HG02938 (cell line): Measurements from ENCODE around the gene GGT7.
A peak's percentile ranks its signal among the peaks of the same experiment; 100 is the strongest.
"Not testable (repeated sequence)": the region's sequence is repeated elsewhere in the genome, so short reads cannot be mapped to it uniquely, and the experiment has no call there.

Experiments
- ATAC-seq: cut with Tn5 transposase; IDR thresholded peaks from one replicate; pipeline ENCODE4 v1.9.1; 2021; ENCODE audit warnings: mild to moderate bottlenecking, moderate library complexity; ENCODE audit not compliant: unreplicated experiment

The GGT7 gene

DNA sequence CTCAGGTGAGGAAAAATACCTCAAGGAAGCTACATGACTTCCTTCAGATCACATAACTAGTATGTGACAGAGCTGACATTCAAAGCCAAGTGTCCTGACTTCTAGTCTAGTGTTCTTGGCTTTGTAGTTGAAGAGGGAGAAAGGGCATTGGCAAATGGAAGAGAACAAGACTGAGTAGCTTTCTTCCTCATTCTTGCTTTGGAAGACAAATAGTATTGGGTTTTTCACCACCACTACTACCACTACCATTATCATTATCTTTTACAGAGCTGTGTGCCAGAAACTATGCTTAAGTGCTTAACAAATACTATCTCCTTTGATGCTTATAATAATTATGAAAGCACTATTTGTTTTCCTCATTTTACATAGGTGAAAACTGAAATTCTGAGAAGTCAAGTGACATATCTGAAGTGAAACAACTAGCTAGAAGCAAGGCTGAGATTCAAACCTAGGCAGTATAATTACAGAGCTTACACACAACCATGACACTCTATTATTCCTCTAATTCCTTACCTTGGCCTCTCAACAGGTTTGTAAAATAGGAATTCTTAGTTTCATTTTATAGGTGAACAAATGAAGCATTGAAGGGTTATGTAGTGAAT, 10.5 kb upstream of the GGT7 start:
- no peak for ATAC-seq

DNA sequence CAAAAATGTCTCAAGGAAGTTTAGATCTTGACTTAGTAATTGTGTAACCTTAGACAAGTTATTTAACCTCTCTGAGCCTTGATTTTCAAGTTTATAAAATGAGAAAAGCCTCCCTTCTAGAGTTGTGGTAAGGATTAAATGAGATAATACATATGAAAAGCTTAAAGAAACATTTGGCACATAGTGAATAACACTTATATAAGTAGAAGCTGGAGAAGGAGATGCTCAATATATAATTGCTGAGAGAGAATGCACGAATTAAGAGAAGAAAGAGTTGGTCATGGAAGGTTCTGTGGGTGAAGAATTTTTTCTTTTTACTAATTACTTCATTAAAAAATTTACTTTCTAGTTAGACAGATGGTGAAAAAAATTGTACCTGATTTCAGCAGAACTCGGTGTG, 9.0 kb upstream of the GGT7 start:
- ATAC-seq = no peak

DNA sequence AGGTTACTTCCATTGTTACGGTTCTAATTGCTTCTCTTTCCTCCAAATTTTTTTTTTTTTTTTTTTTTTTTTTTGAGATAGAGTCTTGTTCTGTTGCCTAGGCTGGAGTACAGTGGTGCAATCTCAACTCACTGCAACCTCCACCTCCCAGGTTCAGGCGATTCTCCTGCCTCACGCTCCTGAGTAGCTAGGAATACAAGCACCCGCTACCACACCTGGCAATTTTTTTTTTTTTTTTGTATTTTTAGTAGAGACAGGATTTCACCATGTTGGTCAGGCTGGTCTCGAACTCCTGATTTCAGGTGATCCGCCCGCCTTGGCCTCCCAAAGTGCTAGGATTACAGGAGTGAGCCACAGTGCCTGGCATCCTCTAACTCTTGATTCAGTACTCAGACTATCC, 8.3 kb upstream of the GGT7 start:
- ATAC-seq = not testable (repeated sequence)

DNA sequence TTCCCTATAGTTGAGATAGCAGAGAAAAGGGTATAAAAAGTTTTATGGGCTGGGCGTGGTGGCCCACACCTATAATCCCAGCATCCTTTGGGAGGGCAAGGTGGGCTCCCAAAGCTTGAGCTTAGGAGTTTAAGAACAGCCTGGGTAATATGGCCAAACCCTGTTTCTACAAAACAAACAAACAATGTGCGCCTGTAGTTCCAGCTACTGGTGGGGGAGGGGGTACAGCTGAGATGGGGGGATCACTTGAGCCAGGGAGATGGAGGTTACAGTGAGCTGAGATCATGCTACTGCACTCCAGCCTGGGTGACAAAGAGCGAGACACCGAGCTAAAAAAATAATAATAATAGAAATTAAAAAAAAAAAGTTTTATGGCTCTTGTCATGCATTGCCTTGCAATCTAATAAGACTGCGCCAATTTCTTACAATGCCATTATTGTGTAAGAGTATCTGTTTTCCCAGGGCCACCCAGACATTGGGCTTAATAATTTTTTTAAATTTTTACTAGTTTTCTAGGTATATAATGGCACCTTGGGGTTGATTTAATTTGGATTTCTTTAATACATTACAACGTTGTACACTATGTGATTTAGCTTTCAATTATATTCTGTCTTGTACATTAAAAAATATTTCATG, 7.7 kb upstream of the GGT7 start:
- ATAC-seq = no peak

DNA sequence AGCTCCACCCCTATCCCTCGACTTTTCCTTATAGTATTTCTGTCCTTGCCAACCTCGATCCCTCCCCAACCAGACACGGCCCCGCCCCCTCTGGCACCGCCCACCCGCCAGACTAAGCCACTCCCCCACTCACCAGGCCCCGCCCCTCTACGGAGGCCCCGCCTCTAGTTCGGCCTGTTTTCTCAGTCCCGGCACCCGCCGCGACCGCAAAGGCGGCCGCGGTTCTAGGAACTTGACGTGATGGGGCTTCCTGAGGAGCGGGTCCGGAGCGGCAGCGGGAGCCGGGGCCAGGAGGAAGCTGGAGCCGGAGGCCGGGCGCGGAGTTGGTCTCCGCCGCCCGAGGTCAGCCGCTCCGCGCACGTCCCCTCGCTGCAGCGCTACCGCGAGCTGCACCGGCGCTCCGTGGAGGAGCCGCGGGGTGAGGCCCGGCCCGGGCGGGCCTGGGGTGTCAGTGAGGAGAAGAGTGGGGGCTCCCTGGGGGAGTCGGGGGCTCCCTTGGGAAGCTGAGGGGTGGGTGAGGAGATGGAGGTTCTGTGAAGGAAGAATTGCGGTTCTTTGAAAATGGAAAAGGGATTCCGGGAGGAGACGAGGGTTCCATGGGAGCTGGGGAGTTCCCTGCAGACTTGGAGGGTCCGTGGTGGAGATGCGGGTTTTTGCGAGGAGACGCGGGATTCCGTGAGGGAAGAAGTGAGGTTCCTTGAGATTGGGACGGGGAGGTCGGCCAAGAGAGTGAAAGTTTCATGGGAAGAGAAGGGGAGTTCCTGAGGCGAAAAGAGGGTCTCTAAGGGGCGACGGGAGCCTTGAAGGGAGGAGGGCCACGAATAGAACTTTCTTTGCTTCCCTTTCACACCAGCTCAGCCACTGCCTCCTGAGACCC, 4.0 kb upstream of the GGT7 start, which contains the start of gene ACSS2:
TSS of gene ACSS2 (plus strand) at position 207 of the 877 bp plus-strand sequence. CDS start at position 241, 34 bp downstream.
- ATAC-seq = peak; percentile 46

DNA sequence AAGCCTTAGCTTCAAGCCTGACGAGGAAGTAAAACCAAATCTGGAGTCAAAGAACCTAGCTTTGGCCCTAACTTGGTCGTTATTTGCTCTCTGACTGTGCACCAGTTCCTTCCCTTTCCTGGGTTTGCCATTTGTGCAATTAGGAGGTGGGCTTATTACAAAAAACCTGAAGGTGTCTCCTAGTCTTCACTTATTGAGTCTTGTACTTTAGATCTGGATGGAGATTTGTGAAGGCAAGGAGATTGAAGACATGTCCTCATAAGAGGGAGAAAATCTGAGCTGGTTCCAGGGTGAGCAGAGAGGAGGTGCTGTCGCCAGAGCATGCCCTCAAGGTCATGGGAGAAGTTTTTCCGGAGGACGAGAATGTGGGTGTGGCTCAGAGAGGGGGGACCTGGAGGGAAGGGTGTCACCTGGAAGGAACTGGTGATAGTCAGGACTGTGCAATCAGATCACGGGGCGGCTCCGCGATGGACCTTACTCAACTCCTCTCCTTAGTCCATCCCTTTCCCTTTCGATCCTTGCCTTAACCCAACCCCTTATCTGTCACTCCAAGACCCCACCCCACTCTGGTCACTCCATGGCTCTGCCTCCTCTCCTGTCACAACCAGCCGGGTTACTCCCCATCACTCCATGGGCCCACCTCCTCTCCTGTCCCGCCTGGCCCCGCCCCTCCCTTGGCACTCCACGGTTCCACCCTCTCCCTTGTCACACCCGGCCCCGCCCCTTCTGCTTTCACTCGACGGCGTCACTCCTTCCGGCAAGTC, 3.2 kb upstream of the GGT7 start:
- peak; percentile 22 for ATAC-seq

DNA sequence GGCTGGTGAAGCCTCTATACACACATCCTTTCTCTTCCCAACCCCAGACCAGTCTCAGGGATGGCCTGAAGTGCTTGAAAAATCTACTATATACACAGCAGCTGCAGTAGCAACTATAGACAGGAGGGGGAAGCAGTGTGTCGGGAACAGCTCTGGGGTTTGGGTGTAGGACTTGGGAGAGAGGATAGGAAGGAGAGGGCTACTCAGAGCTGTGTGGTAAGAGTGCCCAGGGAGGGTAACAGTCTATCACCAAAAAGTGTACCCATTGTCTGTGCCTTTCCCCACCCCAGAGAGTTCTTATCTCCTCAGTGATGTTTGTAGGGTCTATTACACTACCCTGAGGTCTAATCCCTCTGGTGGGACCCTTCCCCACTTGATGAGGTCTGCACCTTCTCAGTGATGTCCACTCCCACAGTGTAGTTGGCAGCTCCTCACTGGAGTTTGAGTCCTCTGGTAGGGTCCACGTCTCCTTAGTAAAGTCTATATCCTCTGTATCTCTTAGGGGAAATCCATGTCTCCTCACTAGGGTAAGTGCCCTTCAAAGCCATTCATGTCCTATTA, 1.5 kb upstream of the GGT7 start:
- ATAC-seq = no peak

DNA sequence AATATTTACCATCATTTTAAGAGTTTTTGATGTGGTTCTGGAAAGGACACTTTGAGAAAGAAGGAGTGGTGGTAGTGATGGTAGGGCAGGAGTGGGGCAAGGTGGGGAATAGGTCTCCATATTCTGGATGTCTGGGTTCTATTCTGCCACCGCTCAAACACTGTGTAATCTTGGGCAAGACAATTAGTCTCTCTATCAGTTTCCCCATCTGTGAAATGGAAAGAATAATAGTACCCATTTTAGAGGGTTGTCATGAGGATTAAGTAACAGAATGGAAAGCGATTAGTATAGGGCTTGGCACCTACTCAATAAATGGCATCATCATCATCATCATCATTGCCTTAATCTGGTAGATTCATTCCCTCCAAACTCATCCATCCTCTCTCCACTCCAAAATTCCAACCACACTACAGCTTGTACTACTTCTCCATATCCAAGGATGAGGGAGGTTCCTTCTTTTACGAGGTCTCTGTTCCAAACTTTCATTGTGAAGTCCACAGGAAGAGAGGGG, 982 bp upstream of the GGT7 start:
- ATAC-seq = no peak

DNA sequence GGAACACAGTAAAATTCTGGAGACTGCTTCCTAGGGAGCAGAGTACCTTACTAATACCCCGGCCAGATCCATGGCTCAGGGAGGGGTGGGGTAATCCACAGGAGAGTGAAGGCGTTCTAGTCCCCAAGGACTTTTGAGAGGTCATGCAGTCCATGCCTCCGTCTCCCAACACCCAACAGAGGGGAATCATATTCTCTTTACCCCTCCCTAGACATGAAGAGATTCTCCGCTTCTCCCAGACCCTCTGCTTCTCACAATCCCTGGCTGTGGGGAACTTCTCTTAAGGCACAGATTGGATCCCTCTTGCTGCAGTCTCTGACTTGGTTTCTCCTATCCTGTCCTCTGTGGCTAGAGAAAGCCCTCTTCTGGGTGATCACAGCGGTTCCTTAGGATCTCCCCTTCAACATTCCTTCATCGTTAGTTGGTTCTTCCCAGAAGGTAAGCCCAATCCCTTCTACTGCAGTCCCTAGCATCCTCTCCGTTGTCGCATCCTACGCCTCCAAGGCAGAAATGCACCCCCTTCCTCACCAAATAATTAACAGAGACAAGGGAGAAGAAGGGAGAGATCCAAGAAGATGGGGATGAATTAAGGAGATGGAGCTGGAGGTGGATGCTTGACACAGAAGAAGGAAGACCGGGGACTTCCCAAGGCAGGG, 562 bp downstream of the GGT7 start:
- no peak for ATAC-seq

DNA sequence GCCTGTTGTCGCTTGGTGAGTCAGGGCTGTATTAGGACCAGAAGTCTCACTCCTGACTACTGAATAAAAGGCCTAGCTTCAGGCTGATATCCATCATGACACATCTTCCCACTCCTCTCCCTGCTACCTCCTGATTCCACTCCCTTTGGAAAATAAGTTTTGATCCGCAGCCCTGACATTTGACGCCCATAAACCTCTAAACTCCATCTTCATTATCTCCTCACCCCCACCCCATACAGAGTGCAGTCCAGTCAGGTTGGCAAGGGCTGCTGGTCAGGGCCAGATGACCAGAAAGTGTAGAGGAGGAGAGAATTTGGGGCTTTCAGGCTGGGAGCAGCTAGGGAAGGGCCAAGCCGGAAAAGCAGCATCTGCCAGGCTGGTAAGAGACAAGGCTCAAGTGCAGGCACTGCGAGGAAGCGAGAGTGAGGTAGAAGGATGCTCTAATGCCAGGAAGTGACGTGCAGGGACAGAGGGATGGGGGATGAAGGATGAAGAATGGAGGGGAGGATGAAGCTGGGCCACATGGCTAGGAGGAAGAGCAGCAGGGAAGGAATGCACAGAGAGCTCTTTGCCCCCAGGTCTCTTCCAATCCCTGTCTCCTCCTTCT, 1.2 kb downstream of the GGT7 start:
- ATAC-seq = no peak

DNA sequence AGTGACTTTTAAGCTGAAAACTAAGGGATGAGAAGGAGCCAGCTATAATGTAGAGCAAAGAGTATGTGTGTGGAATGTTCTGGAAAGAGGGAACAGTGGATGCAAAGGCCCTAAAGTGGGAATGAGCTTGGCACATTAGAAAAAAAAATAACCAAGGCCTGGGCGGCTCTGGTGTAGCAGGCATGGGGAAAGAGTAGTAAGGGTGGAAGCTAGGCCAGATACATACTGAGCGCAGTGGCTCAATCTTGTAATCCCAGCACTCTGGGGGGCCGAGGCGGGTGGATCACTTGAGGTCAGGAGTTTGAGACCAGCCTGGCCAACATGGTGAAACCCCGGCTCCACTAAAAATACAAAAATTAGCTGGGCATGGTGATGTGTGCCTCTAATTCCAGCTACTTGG, 8.4 kb downstream of the GGT7 start:
- ATAC-seq = no peak

DNA sequence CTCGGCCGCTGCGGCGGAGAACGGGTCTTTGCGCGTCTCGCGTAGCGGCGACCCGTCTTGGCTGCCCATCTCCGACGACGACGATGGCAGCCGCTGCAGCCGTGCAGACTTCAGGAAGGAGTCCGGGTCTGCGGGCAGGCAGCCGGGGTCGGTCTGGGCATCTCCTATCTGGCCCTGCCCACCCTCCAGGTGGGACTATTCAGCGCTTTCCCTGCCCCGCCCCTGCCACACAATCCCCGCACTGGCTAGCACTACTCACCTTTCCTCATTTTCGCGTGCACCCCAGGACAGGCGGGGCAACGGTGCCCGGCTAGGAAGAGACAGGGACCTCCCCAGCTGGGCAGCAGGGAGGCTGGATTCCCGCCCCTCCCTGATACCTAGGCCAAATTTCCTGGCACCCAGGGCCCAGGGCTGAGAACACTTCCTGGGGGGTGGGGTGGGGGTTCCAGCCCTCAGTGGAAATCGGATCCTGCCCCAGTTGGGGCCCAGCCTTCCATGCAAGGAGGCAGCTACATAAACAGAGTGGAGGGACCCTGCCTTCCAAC, 9.2 kb downstream of the GGT7 start:
- ATAC-seq = no peak

DNA sequence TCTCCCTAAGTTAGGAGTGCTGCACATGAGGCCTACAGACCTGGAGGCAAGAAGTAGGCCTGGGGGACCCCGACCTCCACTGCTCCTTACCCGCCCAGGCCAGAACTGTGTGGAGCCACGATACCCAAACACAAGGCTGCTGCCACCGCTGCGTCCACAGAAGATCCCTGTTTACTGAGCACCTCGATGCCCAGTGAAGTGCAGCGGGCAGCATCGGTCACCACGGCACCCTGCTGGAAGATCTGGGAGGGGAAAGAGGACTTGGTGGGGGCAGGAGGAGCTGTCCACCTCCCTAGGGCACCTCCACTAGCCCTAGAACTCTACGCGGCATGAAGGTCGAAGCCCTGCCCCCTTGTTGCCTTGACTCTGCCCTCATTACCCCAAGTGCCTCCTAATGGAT, 9.9 kb downstream of the GGT7 start:
- no peak for ATAC-seq

DNA sequence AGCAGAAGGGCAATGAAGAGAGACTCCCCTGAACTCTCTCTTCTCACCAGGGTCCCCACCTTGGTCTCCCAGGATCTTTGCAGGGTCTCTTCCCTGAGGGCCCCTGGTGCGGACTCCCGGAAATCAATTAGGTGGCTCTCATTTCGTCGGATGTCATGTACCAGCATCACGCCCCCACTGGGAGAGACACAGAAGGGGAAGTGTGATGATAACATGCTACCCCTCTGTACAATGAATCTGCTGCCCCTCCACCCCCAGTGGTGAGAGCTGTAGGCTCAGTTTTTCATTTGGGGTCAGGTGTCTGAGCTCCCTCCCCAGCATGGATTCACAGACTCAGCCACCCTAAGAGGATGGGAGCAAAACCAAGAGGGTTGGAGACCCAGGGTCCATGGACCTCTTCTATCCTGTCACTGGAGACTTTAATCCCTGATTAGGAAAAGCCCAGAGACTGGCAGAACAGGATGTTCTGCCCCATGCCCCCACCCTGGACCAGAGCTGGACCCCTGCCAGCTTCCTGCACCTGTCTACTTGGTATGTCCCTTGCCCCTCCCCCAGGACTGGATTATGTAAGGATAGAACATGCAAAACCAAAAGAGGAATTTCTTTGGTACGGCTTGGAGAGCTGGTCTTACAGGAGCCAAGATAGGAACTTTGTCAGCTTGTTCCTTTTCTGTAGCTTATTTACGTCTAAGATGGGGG, 11.1 kb downstream of the GGT7 start:
- ATAC-seq = no peak

DNA sequence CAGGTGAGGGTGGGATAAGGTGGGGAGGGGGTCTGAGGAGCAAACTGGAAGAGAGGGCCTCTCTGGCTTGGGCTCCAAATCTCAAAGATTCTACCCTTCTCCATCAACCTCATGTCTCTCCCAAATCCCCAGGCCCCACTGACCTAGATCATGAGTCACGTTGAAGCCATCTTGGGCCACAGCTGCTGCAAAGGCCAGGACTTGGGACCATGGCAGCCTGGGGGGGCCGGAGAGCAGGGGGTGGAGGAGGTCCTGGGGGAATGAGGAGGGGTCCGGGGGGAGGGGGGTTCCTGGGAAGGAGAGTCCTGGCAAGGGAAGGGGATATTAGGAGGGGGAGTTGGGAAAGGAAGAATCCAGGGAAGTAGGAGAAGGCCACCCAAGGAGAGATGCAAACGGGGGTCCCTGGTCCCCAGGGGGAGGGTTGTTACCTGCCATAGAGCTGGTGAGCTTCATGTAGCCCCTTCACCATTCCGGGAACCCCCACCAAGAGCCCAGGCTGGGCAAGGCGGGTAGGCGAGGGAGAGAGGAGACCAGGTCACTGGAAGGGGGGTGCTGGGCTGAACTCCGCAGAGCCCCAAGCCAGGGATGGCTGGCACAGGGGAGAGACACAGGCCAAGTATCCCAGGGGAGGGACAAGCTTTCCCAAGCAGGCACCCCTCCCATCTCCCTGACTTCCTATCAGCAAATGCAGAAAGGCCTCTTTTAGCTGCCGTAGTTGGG, 12.7 kb downstream of the GGT7 start:
- ATAC-seq = no peak

DNA sequence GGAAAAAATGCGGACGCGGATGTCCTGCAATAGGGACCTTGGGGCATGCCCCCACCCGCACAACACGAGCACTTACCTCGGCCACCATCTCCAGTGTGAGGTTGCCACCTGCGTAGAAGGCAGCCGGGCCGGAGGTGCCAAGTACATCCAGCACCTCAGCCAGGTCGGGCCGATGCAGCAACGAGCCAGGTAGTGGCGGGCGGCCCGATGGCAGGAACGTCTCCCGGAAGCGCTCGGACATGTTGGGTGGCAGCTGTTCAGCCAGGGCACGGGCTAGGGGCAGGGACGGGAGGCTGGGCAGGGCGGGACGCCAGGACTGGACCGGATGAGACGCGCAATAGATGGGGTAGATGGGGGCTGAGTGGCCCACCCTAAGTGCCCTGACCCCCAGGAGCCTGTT, 13.3 kb downstream of the GGT7 start:
- no peak for ATAC-seq

DNA sequence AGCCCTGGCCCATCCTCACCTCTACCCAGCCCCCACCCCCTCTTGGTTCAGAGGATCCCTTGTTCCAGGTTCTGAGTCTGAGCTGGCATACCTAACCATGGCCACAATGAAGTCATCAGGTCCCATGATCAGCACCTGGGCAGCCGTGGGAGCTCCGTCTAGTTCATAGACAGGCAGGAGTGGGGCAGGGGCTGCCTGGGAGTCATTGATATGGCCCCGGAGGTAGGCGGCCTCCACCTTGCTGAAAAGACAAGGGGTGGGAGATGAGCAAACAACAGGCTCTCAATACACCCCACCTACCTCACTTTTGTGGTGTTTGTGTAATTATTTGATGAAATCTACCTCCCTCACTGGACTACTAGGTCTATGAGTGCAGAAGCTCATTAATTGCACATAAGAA, 20.4 kb downstream of the GGT7 start:
- ATAC-seq = no peak

DNA sequence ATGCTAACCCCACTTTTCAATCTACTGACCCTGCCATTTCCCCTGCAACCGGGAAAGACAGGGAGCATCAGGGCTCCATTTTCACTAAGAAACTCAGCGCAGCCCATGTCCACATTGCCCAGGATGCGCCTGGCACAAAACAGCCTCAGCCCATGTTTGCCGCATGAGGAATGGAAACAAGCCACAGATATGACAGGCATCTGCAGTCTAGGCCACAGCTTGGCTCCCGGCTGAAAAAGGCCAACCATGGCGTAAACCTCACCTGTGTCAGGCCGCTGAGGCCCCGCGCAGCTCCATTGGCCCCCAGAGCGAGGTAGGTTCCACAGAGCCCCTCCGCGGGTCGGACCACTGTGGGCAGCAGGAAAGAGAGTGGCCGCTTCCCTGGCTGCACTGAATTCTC, 21.7 kb downstream of the GGT7 start:
- no peak for ATAC-seq
